OCI-LY7 (cell line): Measurements from ENCODE around the gene BCAT1.

Source experiments
- EZH2phosphoT487 ChIP-seq: fragments of 200-600 bp; sonication (generic); IDR thresholded peaks from 2 replicates; pipeline ENCODE4 v1.6.1; 2018; ENCODE audit warnings: low read depth, borderline replicate concordance, mild to moderate bottlenecking, mixed run types, antibody characterized with exemption, low read length, moderate library complexity, mixed read lengths
- TF ChIP-seq, protein P1 (sequence below): fragments of 200-600 bp; sonication (generic); conservative IDR thresholded peaks from 2 replicates; pipeline ENCODE4 v1.5.1; 2014; ENCODE audit warnings: mild to moderate bottlenecking, antibody characterized with exemption, low read length, moderate library complexity, mixed read lengths

- TF ChIP-seq, protein P1, sequence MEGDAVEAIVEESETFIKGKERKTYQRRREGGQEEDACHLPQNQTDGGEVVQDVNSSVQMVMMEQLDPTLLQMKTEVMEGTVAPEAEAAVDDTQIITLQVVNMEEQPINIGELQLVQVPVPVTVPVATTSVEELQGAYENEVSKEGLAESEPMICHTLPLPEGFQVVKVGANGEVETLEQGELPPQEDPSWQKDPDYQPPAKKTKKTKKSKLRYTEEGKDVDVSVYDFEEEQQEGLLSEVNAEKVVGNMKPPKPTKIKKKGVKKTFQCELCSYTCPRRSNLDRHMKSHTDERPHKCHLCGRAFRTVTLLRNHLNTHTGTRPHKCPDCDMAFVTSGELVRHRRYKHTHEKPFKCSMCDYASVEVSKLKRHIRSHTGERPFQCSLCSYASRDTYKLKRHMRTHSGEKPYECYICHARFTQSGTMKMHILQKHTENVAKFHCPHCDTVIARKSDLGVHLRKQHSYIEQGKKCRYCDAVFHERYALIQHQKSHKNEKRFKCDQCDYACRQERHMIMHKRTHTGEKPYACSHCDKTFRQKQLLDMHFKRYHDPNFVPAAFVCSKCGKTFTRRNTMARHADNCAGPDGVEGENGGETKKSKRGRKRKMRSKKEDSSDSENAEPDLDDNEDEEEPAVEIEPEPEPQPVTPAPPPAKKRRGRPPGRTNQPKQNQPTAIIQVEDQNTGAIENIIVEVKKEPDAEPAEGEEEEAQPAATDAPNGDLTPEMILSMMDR, result no peak
- TF ChIP-seq EZH2phosphoT487, result no peak
These were observed 153.1 kb downstream of the BCAT1 start for GRCh38 chr12:24795699-24796347.
